Progenitor cell of endocrine pancreas (in vitro differentiated cells): Measurements from ENCODE around the gene BCL2A1. TPM values are rescaled to one million over a fixed set of nuclear protein-coding genes. Genes with fewer than 3 reads are reported as not detected.
"Not testable (repeated sequence)": the region's sequence is repeated elsewhere in the genome, so short reads cannot be mapped to it uniquely, and the experiment has no call there.

ENCODE experiments used
- DNase-seq: peaks from one replicate; pipeline ENCODE4 v3.0.0; 2021; ENCODE audit warnings: low spot score; ENCODE audit not compliant: unreplicated experiment
- H3K27ac Mint-ChIP-seq: 2 replicates; pipeline ENCODE4 v1.8.0; 2021; ENCODE audit warnings: mild to moderate bottlenecking, moderate library complexity, mixed read lengths
- H3K27me3 Mint-ChIP-seq: 2 replicates; pipeline ENCODE4 v1.8.0; 2021; ENCODE audit warnings: mixed read lengths
- H3K36me3 Mint-ChIP-seq: 2 replicates; pipeline ENCODE4 v1.8.0; 2022; ENCODE audit warnings: mixed read lengths; ENCODE audit not compliant: insufficient read depth
- H3K4me1 Mint-ChIP-seq: 2 replicates; pipeline ENCODE4 v1.8.0; 2021; ENCODE audit warnings: low read depth, mixed read lengths
- H3K4me3 Mint-ChIP-seq: 2 replicates; pipeline ENCODE4 v1.8.0; 2021; ENCODE audit warnings: low read depth, mild to moderate bottlenecking, moderate library complexity, mixed read lengths
- H3K9me3 Mint-ChIP-seq: 2 replicates; pipeline ENCODE4 v1.8.0; 2021; ENCODE audit warnings: low read depth, mixed read lengths
- CTCF ChIP-seq: fragments of 200-600 bp; sonication (generic); IDR thresholded peaks from one replicate; pipeline ENCODE4 v1.5.0; 2021; ENCODE audit warnings: antibody characterized with exemption, mild to moderate bottlenecking; ENCODE audit not compliant: unreplicated experiment
- long read RNA-seq: library from polyadenylated mRNA; unstranded; transcript quantifications from one replicate; pipeline ENCODE4 v2.0.0, GENCODE V29; 2020
- total RNA-seq: library from RNA; stranded (reverse); gene quantifications from 2 replicates; pipeline ENCODE4 v1.2.1, GENCODE V29; 2021

The BCL2A1 gene
- total RNA-seq: not detected in 2 replicates
- long read RNA-seq: 0 reads

- Mint-ChIP-seq H3K9me3 (no peaks in the 10 kb centered on the region), H3K4me3 (no peak within 1 kb of the TSS), H3K27ac (no peak within 1 kb of the TSS), H3K36me3 (no peaks in the 10 kb centered on the region), H3K4me1 (no peaks in the 10 kb centered on the region), H3K27me3 (no peaks in the 10 kb centered on the region)
- TF ChIP-seq CTCF: no peak
- DNase-seq: no peak
Measured at GRCh38 chr15:79970624-79971434, at the start of gene BCL2A1. TSS of gene BCL2A1 (minus strand) at chr15:79971196. CDS start at chr15:79971119, 77 bp downstream.

DNA sequence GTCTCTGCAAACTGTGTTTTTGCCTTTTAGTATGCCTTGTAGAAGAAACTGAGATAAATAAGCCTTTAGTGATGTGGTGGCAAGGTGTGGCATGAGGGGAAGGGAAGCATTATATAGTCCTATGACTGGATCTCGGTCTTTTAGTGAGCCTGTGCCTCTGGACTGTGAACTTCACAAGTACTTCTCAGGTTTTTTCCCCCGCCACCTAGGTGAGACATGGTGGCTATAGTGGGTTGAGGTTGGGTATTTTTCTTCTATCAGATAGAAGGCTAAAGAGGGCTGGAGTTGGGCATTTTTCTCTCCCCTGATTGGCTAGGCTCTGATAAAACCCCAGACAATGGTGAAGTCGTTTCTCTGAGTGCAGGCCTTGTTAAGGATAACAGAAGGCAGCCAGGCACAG, 49.7 kb upstream of the BCL2A1 start:
- H3K4me3 Mint-ChIP-seq: no peak overlapping the region

DNA sequence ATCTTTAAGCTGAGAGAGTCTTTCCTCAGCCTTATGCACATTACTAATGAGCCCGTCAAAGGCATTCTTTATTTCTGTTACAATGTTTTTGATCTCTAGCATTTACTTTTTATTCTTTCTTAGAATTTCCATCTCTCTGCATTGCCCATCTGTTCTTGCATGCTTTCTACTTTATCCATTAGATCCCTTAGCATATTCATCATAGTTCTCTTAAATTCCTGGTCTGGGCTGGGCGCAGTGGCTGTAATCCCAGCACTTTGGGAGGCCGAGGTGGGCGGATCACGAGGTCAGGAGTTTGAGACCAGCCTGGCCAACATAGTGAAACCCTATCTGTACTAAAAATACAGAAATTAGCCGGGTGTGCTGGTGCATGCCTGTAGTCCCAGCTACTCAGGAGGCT, 49.2 kb upstream of the BCL2A1 start:
- not testable (repeated sequence) for H3K27ac Mint-ChIP-seq, H3K27me3 Mint-ChIP-seq, DNase-seq, H3K36me3 Mint-ChIP-seq, H3K4me1 Mint-ChIP-seq, H3K9me3 Mint-ChIP-seq, H3K4me3 Mint-ChIP-seq

More for the DNA sequence above, 49.7 kb upstream of the BCL2A1 start:
- Mint-ChIP-seq H3K27ac (no peak overlapping the region), H3K36me3 (no peaks in the 10 kb centered on the region), H3K27me3 (no peaks in the 10 kb centered on the region), H3K4me1 (no peaks in the 10 kb centered on the region), H3K9me3 (no peaks in the 10 kb centered on the region)
- no peak for TF ChIP-seq CTCF
- DNase-seq: no peak

- Mint-ChIP-seq H3K27me3 (no peaks in the 10 kb centered on the region), H3K4me1 (no peaks in the 10 kb centered on the region), H3K27ac (no peak overlapping the region), H3K36me3 (no peaks in the 10 kb centered on the region), H3K9me3 (peaks cover 9% of the 10 kb centered on the region), H3K4me3 (no peak overlapping the region)
- DNase-seq: no peak
- TF ChIP-seq CTCF: no peak
Measured at GRCh38 chr15:80019168-80019745, 48.3 kb upstream of the BCL2A1 start.

- DNase-seq, H3K4me3 Mint-ChIP-seq, H3K36me3 Mint-ChIP-seq, H3K27me3 Mint-ChIP-seq, H3K9me3 Mint-ChIP-seq, H3K27ac Mint-ChIP-seq, H3K4me1 Mint-ChIP-seq: not testable (repeated sequence)
Measured at GRCh38 chr15:80017139-80017538, 46.1 kb upstream of the BCL2A1 start.

- not testable (repeated sequence) for H3K27me3 Mint-ChIP-seq, H3K4me3 Mint-ChIP-seq, H3K36me3 Mint-ChIP-seq, DNase-seq, H3K27ac Mint-ChIP-seq, H3K4me1 Mint-ChIP-seq, H3K9me3 Mint-ChIP-seq
Measured at GRCh38 chr15:80016506-80016905, 45.5 kb upstream of the BCL2A1 start.

DNA sequence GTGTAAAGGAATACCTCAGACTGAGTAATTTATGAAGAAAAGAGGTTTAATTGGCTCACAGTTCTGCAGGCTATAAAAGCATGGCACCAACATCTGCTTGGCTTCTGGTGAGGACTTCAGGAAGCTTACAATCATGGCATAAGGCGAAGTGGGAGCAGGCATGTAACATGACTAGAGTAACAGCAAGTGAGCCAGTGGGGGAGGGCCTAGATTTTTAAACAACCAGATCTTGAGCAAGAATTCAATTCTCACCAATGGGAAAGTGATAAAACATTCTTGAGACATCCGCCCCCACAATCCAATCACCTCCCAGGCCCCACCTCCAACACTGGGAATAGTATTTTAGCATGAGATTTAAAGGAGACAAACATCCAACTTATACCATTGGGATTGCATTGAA, 44.2 kb upstream of the BCL2A1 start:
- no peaks in the 10 kb centered on the region for H3K36me3 Mint-ChIP-seq
- H3K4me1 Mint-ChIP-seq: no peaks in the 10 kb centered on the region
- H3K9me3 Mint-ChIP-seq: peaks cover 10% of the 10 kb centered on the region
- no peak for TF ChIP-seq CTCF
- H3K27me3 Mint-ChIP-seq: no peaks in the 10 kb centered on the region
- no peak overlapping the region for H3K27ac Mint-ChIP-seq
- H3K4me3 Mint-ChIP-seq: no peak overlapping the region
- no peak for DNase-seq

GRCh38 chr15:80014186-80014585, 43.2 kb upstream of the BCL2A1 start:
- H3K4me1 Mint-ChIP-seq, H3K27ac Mint-ChIP-seq, H3K9me3 Mint-ChIP-seq, H3K4me3 Mint-ChIP-seq, H3K27me3 Mint-ChIP-seq, DNase-seq, H3K36me3 Mint-ChIP-seq: not testable (repeated sequence)
